ENCODE data around the gene CRYBA2. TPM values are rescaled to one million over a fixed set of nuclear protein-coding genes. Genes with fewer than 3 reads are reported as not detected.
A peak's percentile ranks its signal among the peaks of the same experiment; 100 is the strongest.

CRYBA2 gene
- total and polyA plus RNA-seq, 2 of the 8 experiments (the other 6 are each of a cell fraction or from before 2014, with no cell fraction given), result not detected

DNA sequence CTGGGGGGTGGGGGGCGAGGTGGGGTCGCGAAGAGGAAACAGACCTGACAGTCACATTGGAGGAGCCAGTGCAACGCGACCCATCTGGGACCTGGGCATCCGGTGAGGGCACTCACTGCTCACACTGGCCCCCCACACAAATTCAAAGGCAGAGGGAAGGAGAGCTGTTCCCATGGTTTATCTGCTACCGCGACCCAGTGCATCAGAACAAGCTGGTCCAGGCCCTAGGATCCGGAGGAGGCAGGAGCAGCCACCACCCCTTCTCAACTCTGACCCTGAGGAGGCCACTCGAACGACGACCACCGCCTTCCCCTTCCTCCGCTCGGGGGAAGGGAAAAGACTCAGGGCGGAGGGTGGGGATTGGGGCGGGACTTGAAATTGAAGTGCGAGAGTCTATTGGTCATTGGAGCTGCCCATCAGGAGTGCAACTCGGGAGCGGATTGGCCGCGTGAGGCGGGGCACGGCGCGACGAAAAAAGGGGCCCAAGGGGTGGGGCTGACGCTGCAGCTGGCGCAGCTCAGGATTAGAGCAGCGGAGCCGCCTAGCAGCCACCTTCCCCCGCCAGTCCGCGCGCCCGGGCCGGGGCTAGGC is 34.0 kb downstream of the CRYBA2 start, which contains the start of gene CDK5R2:
Gene CDK5R2, plus strand, starts transcription at position 526 of the 591 bp plus-strand sequence. CDS start 155 bp downstream, outside the sequence.
- peaks cover 9 to 29% (median 18%) of the 10 kb centered on the region in 4 experiments for H3K4me1 ChIP-seq (replicated peaks in 1 of 4; ENCODE audit: control insufficient read depth in 3 of 4, insufficient read depth in 4 of 4, low read length in 3 of 4)
- H2BK15ac ChIP-seq (ENCODE audit: low read length), result peak within 1 kb of the TSS; percentile 100; the same call in 1 of the 2 replicates
- peaks cover 12% of the 10 kb centered on the region for H3K23me2 ChIP-seq (ENCODE audit: low read depth, low read length)
- H2BK120ac ChIP-seq (replicated peaks; ENCODE audit: low read depth, low read length), result no peak within 1 kb of the TSS
- 0 out of 2 replicates have a peak within 1 kb of the TSS, but pooled peaks have one; percentile 15 for H2BK5ac ChIP-seq (ENCODE audit: low read depth, low read length)
- WGBS, 2 experiments (ENCODE audit: extremely low coverage in 1 of 2, insufficient coverage in 1 of 2, insufficient read length in 1 of 2, insufficient replicate concordance in 2 of 2, low coverage in 1 of 2, low lambda C conversion rate in 2 of 2, missing lambda C conversion rate in 1 of 2), result 2% methylated on average over 10 of the region's 37 CpGs; no CpG with 5 or more reads in 1 of the 2 experiments
- H3K4me2 ChIP-seq (ENCODE audit: insufficient read depth in 1 of 2, low read depth in 2 of 2, low read length in 2 of 2), result peak within 1 kb of the TSS; percentile 84 to 95
- no peak within 1 kb of the TSS for H3K56ac ChIP-seq (replicated peaks; ENCODE audit: insufficient read length, low read depth, low read length)
- no peak within 1 kb of the TSS for H3K23ac ChIP-seq (ENCODE audit: insufficient read length)
- FAIRE-seq (no peak), DNase-seq (ENCODE audit: low read depth in 1 of 2, low spot score in 2 of 2) (peak; percentile 74 to 98)
- peaks cover 0 to 15% (median 0%) of the 10 kb centered on the region in 4 experiments; a peak in 1 of 8 replicates for H3K36me3 ChIP-seq (ENCODE audit: control insufficient read depth in 2 of 4, insufficient read depth in 4 of 4, low read length in 3 of 4)
- no peaks in the 10 kb centered on the region for H3K79me1 ChIP-seq (ENCODE audit: low read depth, low read length)
- H3K27ac ChIP-seq (ENCODE audit: low read depth, low read length), result no peak within 1 kb of the TSS
- ChIA-PET CTCF (ENCODE audit: partially characterized antibody) (interaction anchor here (0.6 to 6.8 kb wide), 9 partner anchors 20 to 198 kb away, joined by 3 to 50 read pairs (median 3); no protein-coding TSS in a partner anchor), POLR2A (ENCODE audit: partially characterized antibody) (interaction anchor here (0.9 to 1.4 kb wide), 4 partner anchors 9 to 32 kb away, joined by 4 to 5 read pairs (median 4); no protein-coding TSS in a partner anchor)
- H3K4ac ChIP-seq (replicated peaks; ENCODE audit: insufficient read length, low read depth, low read length), result no peak within 1 kb of the TSS
- H4K91ac ChIP-seq (replicated peaks; ENCODE audit: insufficient read length, low read length), result no peak within 1 kb of the TSS
- peaks cover 31 to 69% (median 54%) of the 10 kb centered on the region in 4 experiments for H3K27me3 ChIP-seq (replicated peaks in 1 of 4; ENCODE audit: control insufficient read depth in 3 of 4, extremely low read depth in 1 of 4, insufficient read depth in 3 of 4, low read length in 3 of 4)
- H4K5ac ChIP-seq (ENCODE audit: insufficient read length, low read depth, low read length), result peak within 1 kb of the TSS; percentile 46
- peak within 1 kb of the TSS in 1 of 4 experiments; percentile 80; a peak in 2 of 7 replicates for H3K9ac ChIP-seq (replicated peaks in 1 of 4; ENCODE audit: extremely low read depth in 1 of 4, low read depth in 3 of 4, low read length in 3 of 4)
- H2AFZ ChIP-seq (ENCODE audit: low read length), result peak within 1 kb of the TSS; percentile 97
- H4K20me1 ChIP-seq (replicated peaks in 1 of 2; ENCODE audit: control insufficient read depth in 1 of 2, insufficient read depth in 2 of 2, low read length in 2 of 2), result peaks cover 2 to 12% of the 10 kb centered on the region in 2 experiments
- H2BK20ac ChIP-seq (ENCODE audit: low read length), result no peak within 1 kb of the TSS
- no peak within 1 kb of the TSS for H3K14ac ChIP-seq (ENCODE audit: insufficient read length)
- 0 out of 2 replicates have a peak within 1 kb of the TSS, but pooled peaks have one; percentile 15 for H2AK5ac ChIP-seq (ENCODE audit: low read depth, low read length)
- peak within 1 kb of the TSS; percentile 44; the same call in 1 of the 2 replicates for H2BK12ac ChIP-seq (ENCODE audit: low read depth, low read length)
- H4K8ac ChIP-seq (ENCODE audit: extremely low read depth, insufficient read depth, low read length), result no peak within 1 kb of the TSS; the same call in 1 of the 2 replicates
- peaks cover 0 to 2% of the 10 kb centered on the region in 2 experiments; a peak in 1 of 4 replicates for H3K9me3 ChIP-seq (ENCODE audit: insufficient read depth in 2 of 2, low read depth in 1 of 2, low read length in 1 of 2)
- no peaks in the 10 kb centered on the region for H3K79me2 ChIP-seq (ENCODE audit: control insufficient read depth in 1 of 2, insufficient read depth in 2 of 2, low read length in 2 of 2)
- peak within 1 kb of the TSS; percentile 84; the same call in 1 of the 2 replicates for H3K18ac ChIP-seq (ENCODE audit: extremely low read depth, low read length)
- peak within 1 kb of the TSS; percentile 61 to 74 (median 68) for H3K4me3 ChIP-seq (ENCODE audit: extremely low read depth in 1 of 4, insufficient read depth in 2 of 4, low read depth in 3 of 4, low read length in 4 of 4)
- TF ChIP-seq CHD2 (IDR thresholded peaks at IDR 0.05; ENCODE audit: low read length) (peak; percentile 81), TEAD4 (IDR thresholded peaks at IDR 0.05; ENCODE audit: low read depth, low read length) (no peak), BRCA1 (IDR thresholded peaks at IDR 0.05; ENCODE audit: low read depth, low read length) (no peak), JUND (IDR thresholded peaks at IDR 0.05; ENCODE audit: low read length) (no peak), RBBP5 (IDR thresholded peaks at IDR 0.05; ENCODE audit: borderline replicate concordance, low read depth, low read length) (no peak)
- TF ChIP-seq, protein P1, sequence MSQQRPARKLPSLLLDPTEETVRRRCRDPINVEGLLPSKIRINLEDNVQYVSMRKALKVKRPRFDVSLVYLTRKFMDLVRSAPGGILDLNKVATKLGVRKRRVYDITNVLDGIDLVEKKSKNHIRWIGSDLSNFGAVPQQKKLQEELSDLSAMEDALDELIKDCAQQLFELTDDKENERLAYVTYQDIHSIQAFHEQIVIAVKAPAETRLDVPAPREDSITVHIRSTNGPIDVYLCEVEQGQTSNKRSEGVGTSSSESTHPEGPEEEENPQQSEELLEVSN (IDR thresholded peaks at IDR 0.05), result peak; percentile 31; the same call in 1 of the 2 replicates
